CD14-positive monocyte (primary cell): ENCODE measurements around the gene MYADML2. TPM values are rescaled to one million over a fixed set of nuclear protein-coding genes. Genes with fewer than 3 reads are reported as not detected.
A peak's percentile ranks its signal among the peaks of the same experiment; 100 is the strongest.

Experiments
- DNase-seq, 3 donors: peaks; one replicate each; pipeline ENCODE4 v3.0.0-alpha.2; 2011 to 2022
- H2AFZ ChIP-seq: 2 replicates; pipeline ENCODE4 v1.6.0; 2012; ENCODE audit warnings: mild to moderate bottlenecking, low read depth, low read length, inconsistent platforms; ENCODE audit not compliant: insufficient read depth, poor library complexity, severe bottlenecking
- H3K27ac ChIP-seq, 2 donors: 1 replicate in 1 of 2; 2 replicates in 1 of 2; pipeline ENCODE4 v1.5.1; 2012 to 2013; ENCODE audit warnings: low read length in 2 of 2, control low read depth in 1 of 2, inconsistent platforms in 1 of 2, low read depth in 1 of 2, mild to moderate bottlenecking in 1 of 2
- H3K27me3 ChIP-seq, 2 donors: one replicate each; pipeline versions ENCODE4 v1.6.0 to v1.6.1; 2011 to 2013; ENCODE audit warnings: low read length in 2 of 2; ENCODE audit not compliant: control insufficient read depth in 2 of 2, insufficient read depth in 2 of 2
- H3K36me3 ChIP-seq, 2 donors: replicated peaks in 1 of 2; 1 replicate in 1 of 2; 2 replicates in 1 of 2; pipeline versions ENCODE4 v1.5.1 to v1.6.1; 2012 to 2013; ENCODE audit warnings: low read length in 2 of 2, control low read depth in 1 of 2, inconsistent platforms in 1 of 2, mild to moderate bottlenecking in 1 of 2; ENCODE audit not compliant: insufficient read depth in 2 of 2, control insufficient read depth in 1 of 2
- H3K4me1 ChIP-seq, 2 donors: 1 replicate in 1 of 2; 2 replicates in 1 of 2; pipeline versions ENCODE4 v1.5.1 to v1.6.1; 2012 to 2013; ENCODE audit warnings: low read length in 2 of 2, control low read depth in 1 of 2, inconsistent platforms in 1 of 2, mild to moderate bottlenecking in 1 of 2, moderate library complexity in 1 of 2; ENCODE audit not compliant: insufficient read depth in 2 of 2, control insufficient read depth in 1 of 2
- H3K4me2 ChIP-seq: replicated peaks from 2 replicates; pipeline ENCODE3; 2012; ENCODE audit warnings: low read length, moderate library complexity, mild to moderate bottlenecking; ENCODE audit not compliant: poor library complexity, severe bottlenecking; ENCODE audit errors: extremely low read depth
- H3K4me3 ChIP-seq, 3 experiments: fragments of 200-600 bp in 1 of 3; sonication (generic) in 1 of 3; replicated peaks in 1 of 3; 1 replicate in 2 of 3; 2 replicates in 1 of 3; pipeline ENCODE4 v1.5.1; 2011 to 2013; ENCODE audit warnings: low read length in 3 of 3, mild to moderate bottlenecking in 3 of 3, control low read depth in 2 of 3, low read depth in 2 of 3, inconsistent platforms in 1 of 3, moderate library complexity in 1 of 3
- H3K79me2 ChIP-seq: 2 replicates; pipeline ENCODE4 v1.6.0; 2012; ENCODE audit warnings: mild to moderate bottlenecking, control low read depth, inconsistent platforms, low read length, moderate library complexity; ENCODE audit not compliant: insufficient read depth
- H3K9ac ChIP-seq: 2 replicates; pipeline ENCODE4 v1.6.0; 2017; ENCODE audit warnings: low read length, mild to moderate bottlenecking; ENCODE audit not compliant: insufficient read depth, poor library complexity, severe bottlenecking
- H3K9me3 ChIP-seq, 2 donors: replicated peaks in 1 of 2; 1 replicate in 1 of 2; 2 replicates in 1 of 2; pipeline versions ENCODE4 v1.5.1 to v1.6.1; 2012 to 2013; ENCODE audit warnings: low read length in 2 of 2, control low read depth in 1 of 2; ENCODE audit not compliant: control insufficient read depth in 1 of 2, insufficient read depth in 1 of 2
- H4K20me1 ChIP-seq: 2 replicates; pipeline ENCODE4 v1.6.0; 2012; ENCODE audit warnings: mild to moderate bottlenecking, low read length, control low read depth, moderate library complexity; ENCODE audit not compliant: insufficient read depth
- H3K27ac Mint-ChIP-seq, 7 donors: one replicate each; pipeline ENCODE4 v1.8.0; 2020; ENCODE audit warnings: mild to moderate bottlenecking in 7 of 7, mixed read lengths in 7 of 7, moderate library complexity in 6 of 7, inconsistent platforms in 2 of 7
- H3K27me3 Mint-ChIP-seq, 3 donors: one replicate each; pipeline ENCODE4 v1.8.0; 2021 to 2022; ENCODE audit warnings: low read depth in 3 of 3, mild to moderate bottlenecking in 3 of 3, mixed read lengths in 3 of 3, moderate library complexity in 3 of 3, inconsistent platforms in 1 of 3
- H3K36me3 Mint-ChIP-seq, 2 donors: one replicate each; pipeline ENCODE4 v1.8.0; 2020; ENCODE audit warnings: mixed read lengths in 2 of 2, inconsistent platforms in 1 of 2, mild to moderate bottlenecking in 1 of 2
- H3K4me1 Mint-ChIP-seq: one replicate; pipeline ENCODE4 v1.8.0; 2020; ENCODE audit warnings: mild to moderate bottlenecking, mixed read lengths
- H3K4me3 Mint-ChIP-seq, 2 donors: one replicate each; pipeline ENCODE4 v1.8.0; 2020; ENCODE audit warnings: mild to moderate bottlenecking in 2 of 2, mixed read lengths in 2 of 2, moderate library complexity in 1 of 2
- H3K9me3 Mint-ChIP-seq, 7 donors: one replicate each; pipeline ENCODE4 v1.8.0; 2020 to 2022; ENCODE audit warnings: mixed read lengths in 7 of 7, mild to moderate bottlenecking in 6 of 7, moderate library complexity in 6 of 7, inconsistent platforms in 2 of 7
- CTCF ChIP-seq: fragments of 200-600 bp; IDR thresholded peaks from one replicate; pipeline ENCODE4 v1.8.0; 2022; ENCODE audit warnings: antibody characterized with exemption, mild to moderate bottlenecking
- WGBS: methylation state at CpG from one replicate; pipeline ENCODE4 v1.1.5; 2013; ENCODE audit warnings: missing lambda C conversion rate; ENCODE audit not compliant: insufficient coverage; 5-methylcytosine and 5-hydroxymethylcytosine counted together
- intact Hi-C, 2 donors: fragments of 100-400 bp; cut with micrococcal nuclease; formaldehyde crosslinking; loops; one replicate each; pipeline versions ENCODE4 v1.15.0 to v1.15.1; 2023
- polyA plus RNA-seq, 3 donors: library from polyadenylated mRNA; depleted of rRNA in 1 of 3; unstranded in 2 of 3; stranded (reverse) in 1 of 3; fragments of 300-500 nt in 2 of 3; fragments of >200 nt in 1 of 3; fragmentation: Illumina TruSeq in 2 of 3; gene quantifications; 1 replicate in 2 of 3; 2 replicates in 1 of 3; pipeline ENCODE4 v1.2.3, GENCODE V29; 2012 to 2021

Gene MYADML2
- polyA plus RNA-seq, 3 donors, result not detected

DNA sequence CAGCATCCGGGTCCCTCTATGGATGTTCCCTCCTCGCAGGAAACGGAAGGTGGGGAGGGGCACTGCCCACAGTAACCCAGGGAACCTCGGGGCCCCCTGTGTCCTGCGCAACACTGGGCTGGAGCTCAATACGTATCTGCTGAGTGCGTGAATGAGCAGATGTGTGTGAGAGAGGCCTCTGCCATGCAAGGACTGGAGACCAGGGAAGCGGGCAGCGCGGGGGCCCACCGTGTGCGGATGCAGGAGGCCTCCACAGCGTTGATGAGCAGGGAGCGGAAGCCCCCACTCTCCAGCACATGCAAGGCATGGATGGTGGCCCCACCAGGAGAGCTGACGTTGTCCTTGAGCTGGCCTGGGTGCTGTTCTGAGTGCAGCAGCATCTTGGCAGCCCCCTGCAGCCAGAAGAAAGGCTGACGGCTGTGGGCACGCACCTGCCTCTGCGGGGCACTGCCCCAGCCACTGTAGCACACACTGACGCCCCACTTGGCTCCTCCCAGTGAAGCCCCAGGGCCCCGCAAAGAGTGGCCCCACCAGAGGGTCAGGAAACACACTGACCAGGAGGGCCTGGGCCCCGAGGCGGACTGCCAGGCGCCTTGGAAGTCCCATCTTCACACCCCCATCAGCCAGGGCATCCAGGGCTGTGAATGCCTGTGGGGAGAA is 12.8 kb downstream of the MYADML2 start:
- Mint-ChIP-seq H3K27me3 (peaks cover 45 to 68% (median 47%) of the 10 kb centered on the region in 3 donors), H3K9me3 (peaks cover 0 to 5% (median 0%) of the 10 kb centered on the region in 7 donors), H3K4me1 (peaks cover 20% of the 10 kb centered on the region), H3K36me3 (no peaks in the 10 kb centered on the region), H3K4me3 (peak overlapping the region in 1 of 2 donors; percentile 34), H3K27ac (no peak overlapping the region)
- H3K4me3 ChIP-seq, result no peak overlapping the region
- H2AFZ ChIP-seq, result no peak overlapping the region
- no peaks in the 10 kb centered on the region for H3K9me3 ChIP-seq
- 87% methylated on average over 18 of the region's 23 CpGs for WGBS
- no peak overlapping the region for H3K27ac ChIP-seq
- no peaks in the 10 kb centered on the region for H3K36me3 ChIP-seq
- no peak for DNase-seq
- intact Hi-C loops, result no loop called here
- no peak overlapping the region for H3K4me2 ChIP-seq
- H3K4me1 ChIP-seq, result peaks cover 10 to 16% of the 10 kb centered on the region in 2 donors
- no peak overlapping the region for H3K9ac ChIP-seq
- H3K79me2 ChIP-seq, result no peaks in the 10 kb centered on the region
- peaks cover 0 to 46% of the 10 kb centered on the region in 2 donors for H3K27me3 ChIP-seq
- TF ChIP-seq CTCF, result no peak
- no peaks in the 10 kb centered on the region for H4K20me1 ChIP-seq

GRCh38 chr17:81933178-81933699 is 13.8 kb downstream of the MYADML2 start:
- H3K79me2 ChIP-seq, result no peaks in the 10 kb centered on the region
- H3K4me3 ChIP-seq, result no peak overlapping the region
- H3K9me3 Mint-ChIP-seq, result peaks cover 0 to 5% (median 3%) of the 10 kb centered on the region in 7 donors
- H3K4me3 Mint-ChIP-seq, result no peak overlapping the region
- H3K4me2 ChIP-seq, result no peak overlapping the region
- H3K27me3 ChIP-seq, result peaks cover 9 to 46% of the 10 kb centered on the region in 2 donors
- no peak for DNase-seq
- H4K20me1 ChIP-seq, result peaks cover 4% of the 10 kb centered on the region
- no peaks in the 10 kb centered on the region for H3K9me3 ChIP-seq
- H3K27me3 Mint-ChIP-seq, result peaks cover 47 to 70% (median 47%) of the 10 kb centered on the region in 3 donors
- H3K4me1 ChIP-seq, result peaks cover 18 to 25% of the 10 kb centered on the region in 2 donors
- no peak overlapping the region for H2AFZ ChIP-seq
- WGBS, result 94% methylated on average over 10 of the region's 14 CpGs
- no peak overlapping the region for H3K27ac ChIP-seq
- no peak overlapping the region for H3K9ac ChIP-seq
- no peak for TF ChIP-seq CTCF
- peak overlapping the region in 2 of 7 donors; percentile 18 to 73 for H3K27ac Mint-ChIP-seq
- intact Hi-C loops, result no loop called here
- H3K4me1 Mint-ChIP-seq, result peaks cover 27% of the 10 kb centered on the region
- H3K36me3 Mint-ChIP-seq, result peaks cover 0 to 2% of the 10 kb centered on the region in 2 donors
- no peaks in the 10 kb centered on the region for H3K36me3 ChIP-seq
